CD4-positive, alpha-beta T cell treated with Interleukin-4 for 1 hour (primary cell): ENCODE data around the gene PPP6R3.

Experiments used
- DNase-seq, 2 donors: peaks; one replicate each; pipeline ENCODE4 v3.0.0-alpha.2; 2020 to 2022

PPP6R3 gene

GRCh38 chr11:68655806-68656205, 195.3 kb downstream of the PPP6R3 start:
- no peak for DNase-seq

DNA sequence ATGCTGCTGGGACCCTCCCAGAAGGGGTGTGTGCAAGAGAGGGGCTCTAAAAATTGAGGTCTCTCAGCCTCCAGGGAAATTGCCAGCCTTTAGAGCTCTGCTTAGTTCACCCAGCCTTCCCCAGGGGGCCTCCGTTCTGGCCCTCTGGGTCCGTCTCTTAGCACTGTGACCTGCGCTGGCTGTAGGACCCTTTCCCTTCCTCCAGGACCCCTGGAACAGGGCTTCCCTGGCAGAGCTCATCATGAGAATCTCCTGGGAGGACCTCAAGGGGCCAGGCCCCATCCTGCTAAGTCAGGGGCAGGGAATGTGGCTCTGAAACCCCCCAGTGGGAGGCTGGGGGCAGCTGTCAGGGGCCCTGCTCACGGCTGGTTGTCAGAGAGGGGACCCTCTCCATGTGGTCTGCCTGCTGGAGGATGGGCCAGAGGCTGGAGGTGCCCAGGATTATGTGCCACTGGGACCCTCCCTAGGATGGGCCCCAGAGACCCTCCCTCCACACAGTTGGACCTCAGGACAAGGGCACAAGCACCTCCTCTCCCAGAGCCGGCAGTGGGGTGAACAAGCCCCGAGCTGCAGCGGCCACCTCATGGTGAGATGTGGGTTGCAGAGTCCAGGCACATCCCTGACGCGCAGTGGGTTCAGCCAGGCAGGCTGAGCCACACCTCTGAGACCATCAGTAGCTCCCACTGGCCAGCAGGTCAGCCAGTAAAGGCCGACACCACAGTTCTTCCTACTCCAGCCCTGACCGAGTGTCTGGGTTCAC, 196.6 kb downstream of the PPP6R3 start:
- DNase-seq: no peak

DNA sequence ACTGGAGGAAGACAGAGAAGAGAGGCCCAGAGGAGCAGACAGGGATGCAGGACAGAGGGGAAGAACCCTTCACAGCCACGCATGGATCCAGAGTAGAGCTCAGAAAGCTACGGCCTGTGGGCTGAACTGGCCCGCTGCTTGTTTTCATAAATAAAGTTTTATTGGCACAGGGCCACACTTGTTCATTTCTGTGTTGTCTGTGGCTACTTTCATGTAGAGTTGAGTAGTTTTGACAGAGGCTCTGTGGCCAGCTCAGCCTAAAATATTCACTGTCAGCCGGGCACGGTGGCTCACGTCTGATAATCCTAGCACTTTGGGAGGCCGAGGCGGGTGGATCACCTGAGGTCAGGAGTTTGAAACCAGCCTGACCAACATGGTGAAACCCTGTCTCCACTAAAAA, 197.5 kb downstream of the PPP6R3 start:
- DNase-seq: no peak

DNA sequence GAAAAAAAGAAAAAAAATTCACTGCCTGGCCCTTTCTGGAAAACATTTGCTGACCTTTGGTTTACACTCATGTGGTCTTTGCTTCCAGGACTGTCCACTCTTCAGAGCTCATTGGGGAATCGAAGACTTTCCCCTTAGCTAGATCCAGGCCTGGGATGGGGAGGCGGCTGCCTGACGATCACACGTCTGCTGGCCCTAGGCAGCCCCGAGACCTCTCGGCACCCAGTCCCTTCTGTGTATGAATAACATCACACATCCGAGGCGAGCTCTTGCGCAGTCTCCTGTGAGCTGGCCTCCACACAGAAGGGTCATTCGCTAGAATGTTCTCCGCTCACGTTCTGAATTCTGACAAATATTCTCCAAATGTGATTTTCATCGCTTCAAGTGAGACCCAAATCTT, 198.1 kb downstream of the PPP6R3 start:
- no peak for DNase-seq

GRCh38 chr11:68659158-68659921, 198.8 kb downstream of the PPP6R3 start:
- no peak for DNase-seq

GRCh38 chr11:68660066-68660810, 199.7 kb downstream of the PPP6R3 start:
- no peak for DNase-seq

DNA sequence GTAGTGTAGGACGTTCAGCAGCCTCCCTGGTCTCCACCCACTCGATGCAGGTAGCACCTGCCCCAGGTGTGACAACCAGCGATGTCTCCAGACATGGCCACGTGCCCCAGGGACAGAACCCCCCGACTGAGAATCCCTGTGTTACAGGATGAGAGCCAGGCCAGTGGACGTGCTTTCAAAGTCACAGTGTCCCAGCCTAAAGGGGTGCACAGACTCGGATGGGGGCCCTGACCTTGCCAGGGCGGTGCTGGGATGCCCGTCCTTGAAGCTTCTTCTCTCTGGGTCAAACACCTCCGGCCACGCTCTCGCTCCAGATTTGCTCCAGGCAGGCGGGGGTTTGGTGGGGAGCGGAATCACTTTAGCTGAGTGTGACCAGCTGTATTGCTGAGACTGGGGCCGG, 200.5 kb downstream of the PPP6R3 start:
- DNase-seq: no peak

- no peak for DNase-seq
These were observed 201.4 kb downstream of the PPP6R3 start for GRCh38 chr11:68661697-68662603.

- DNase-seq: no peak
These were observed 203.0 kb downstream of the PPP6R3 start for GRCh38 chr11:68663482-68664010.

- DNase-seq: no peak
These were observed 203.6 kb downstream of the PPP6R3 start for GRCh38 chr11:68664141-68664540.

DNA sequence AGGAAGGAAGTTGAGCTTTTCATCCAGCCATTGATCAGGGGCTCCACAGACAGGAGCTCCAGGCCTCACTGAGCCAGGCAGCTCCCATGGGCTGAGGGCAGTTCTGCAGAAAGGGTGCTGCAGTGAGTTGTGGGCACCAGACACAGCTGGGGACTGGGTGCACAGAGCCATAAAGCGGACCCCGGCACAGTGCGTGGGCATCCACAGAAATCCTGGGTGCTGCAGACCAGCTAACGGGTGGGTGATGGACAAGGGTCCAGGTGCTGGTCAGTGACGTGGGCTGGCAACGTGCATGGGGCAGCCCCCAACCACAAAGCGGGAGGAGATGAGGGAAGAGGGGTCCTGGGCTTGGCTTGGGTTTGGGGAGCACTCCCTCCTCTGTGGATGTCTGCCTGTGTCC, 204.4 kb downstream of the PPP6R3 start:
- no peak for DNase-seq
